Uterus (tissue), 2 donors: ENCODE results near the gene UACA.

ENCODE experiments used
- POLR2A ChIP-seq, 2 donors: fragments of 450-650 bp; IDR thresholded peaks; one replicate each; pipeline ENCODE4 v1.6.1; 2016; ENCODE audit warnings: antibody characterized with exemption in 2 of 2, mild to moderate bottlenecking in 1 of 2, moderate library complexity in 1 of 2
- TF ChIP-seq, protein P1 (sequence below), 4 experiments: fragments of 200-600 bp in 2 of 4; fragments of 450-650 bp in 2 of 4; sonication (generic) in 2 of 4; IDR thresholded peaks; one replicate each; pipeline ENCODE4 v1.5.1; 2016 to 2019; ENCODE audit warnings: antibody characterized with exemption in 4 of 4, mild to moderate bottlenecking in 2 of 4, moderate library complexity in 1 of 4

DNA sequence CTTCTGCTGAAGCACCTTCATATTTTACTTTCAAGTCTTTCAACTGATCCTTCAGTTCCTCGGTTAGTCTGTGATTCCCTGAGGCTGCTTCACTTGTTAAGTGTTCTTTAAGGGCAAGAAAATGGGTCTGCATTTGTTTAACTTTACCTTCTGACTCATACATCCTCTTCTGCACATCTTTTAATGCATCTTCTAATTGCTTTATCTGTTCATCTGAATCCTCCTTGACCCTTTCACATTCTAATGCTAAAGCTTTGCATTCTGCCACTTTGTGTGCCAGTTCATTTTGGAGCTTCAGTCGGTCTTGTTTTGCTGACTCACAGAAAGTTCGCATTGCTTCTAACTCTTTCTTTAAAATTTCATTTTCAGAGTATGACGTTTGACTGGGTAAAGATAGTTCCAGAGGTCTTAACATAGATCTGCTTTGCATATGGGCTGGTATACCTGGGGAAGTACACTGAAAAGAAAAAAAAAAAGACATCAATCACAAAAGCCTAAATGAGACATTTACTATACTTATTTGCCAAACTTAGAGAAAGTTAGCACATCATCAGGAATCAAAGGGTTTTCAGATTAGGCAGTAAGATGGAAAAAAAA is 94.3 kb downstream of the UACA start:
- TF ChIP-seq, protein P1, sequence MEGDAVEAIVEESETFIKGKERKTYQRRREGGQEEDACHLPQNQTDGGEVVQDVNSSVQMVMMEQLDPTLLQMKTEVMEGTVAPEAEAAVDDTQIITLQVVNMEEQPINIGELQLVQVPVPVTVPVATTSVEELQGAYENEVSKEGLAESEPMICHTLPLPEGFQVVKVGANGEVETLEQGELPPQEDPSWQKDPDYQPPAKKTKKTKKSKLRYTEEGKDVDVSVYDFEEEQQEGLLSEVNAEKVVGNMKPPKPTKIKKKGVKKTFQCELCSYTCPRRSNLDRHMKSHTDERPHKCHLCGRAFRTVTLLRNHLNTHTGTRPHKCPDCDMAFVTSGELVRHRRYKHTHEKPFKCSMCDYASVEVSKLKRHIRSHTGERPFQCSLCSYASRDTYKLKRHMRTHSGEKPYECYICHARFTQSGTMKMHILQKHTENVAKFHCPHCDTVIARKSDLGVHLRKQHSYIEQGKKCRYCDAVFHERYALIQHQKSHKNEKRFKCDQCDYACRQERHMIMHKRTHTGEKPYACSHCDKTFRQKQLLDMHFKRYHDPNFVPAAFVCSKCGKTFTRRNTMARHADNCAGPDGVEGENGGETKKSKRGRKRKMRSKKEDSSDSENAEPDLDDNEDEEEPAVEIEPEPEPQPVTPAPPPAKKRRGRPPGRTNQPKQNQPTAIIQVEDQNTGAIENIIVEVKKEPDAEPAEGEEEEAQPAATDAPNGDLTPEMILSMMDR (IDR thresholded peaks at IDR 0.05): no peak
- no peak for TF ChIP-seq POLR2A (IDR thresholded peaks at IDR 0.05)
